Esophagus muscularis mucosa (tissue), 3 donors: Measurements from ENCODE around the gene NDUFB2.

Source experiments
- CTCF ChIP-seq, 3 experiments: fragments of 200-600 bp in 2 of 3; fragments of 450-650 bp in 1 of 3; sonication (generic) in 2 of 3; IDR thresholded peaks; one replicate each; pipeline ENCODE4 v1.5.1; 2017 to 2019; ENCODE audit warnings: antibody characterized with exemption in 3 of 3, mild to moderate bottlenecking in 2 of 3, moderate library complexity in 1 of 3
- POLR2A ChIP-seq: fragments of 450-650 bp; IDR thresholded peaks from one replicate; pipeline ENCODE4 v1.6.1; 2017; ENCODE audit warnings: antibody characterized with exemption, moderate library complexity, mild to moderate bottlenecking, low read depth
- POLR2AphosphoS5 ChIP-seq, 2 donors: sonication (generic); formaldehyde crosslinking; IDR thresholded peaks; one replicate each; pipeline ENCODE4 v1.6.1; 2017; ENCODE audit warnings: antibody characterized with exemption in 2 of 2

GRCh38 chr7:140678816-140679130, 17.7 kb upstream of the NDUFB2 start:
- TF ChIP-seq CTCF (IDR thresholded peaks at IDR 0.05) (no peak), POLR2A (no peak), POLR2AphosphoS5 (IDR thresholded peaks at IDR 0.05) (no peak)
